ENCODE data around the gene EVA1C. TPM values are rescaled to one million over a fixed set of nuclear protein-coding genes. Genes with fewer than 3 reads are reported as not detected.

Gene EVA1C
- total and polyA plus RNA-seq, 2 experiments from 2014 or later = 2.2 to 3.4 TPM

- no peaks in the 10 kb centered on the region for H3K36me3 ChIP-seq (replicated peaks; ENCODE audit: insufficient read depth, low read depth)
- H3K79me2 ChIP-seq = no peaks in the 10 kb centered on the region
- no peaks in the 10 kb centered on the region for H3K9me2 ChIP-seq (replicated peaks; ENCODE audit: insufficient read depth)
- no peak for DNase-seq (ENCODE audit: low spot score)
- H3K27me3 ChIP-seq = no peaks in the 10 kb centered on the region
- WGBS (ENCODE audit: low lambda C conversion rate, missing lambda C conversion rate) = 96% methylated on average over 8 of the region's 8 CpGs
- no peak overlapping the region for H3K4me2 ChIP-seq
- TF ChIP-seq CTCF (IDR thresholded peaks at IDR 0.05; ENCODE audit: poor library complexity) (no peak), EZH2phosphoT487 (IDR thresholded peaks at IDR 0.05; ENCODE audit: low read depth, severe bottlenecking, unreplicated experiment) (no peak)
- no peaks in the 10 kb centered on the region for H3K9me3 ChIP-seq (ENCODE audit: low read depth)
- no peak overlapping the region for H3K4me3 ChIP-seq
- H3K4me1 ChIP-seq (ENCODE audit: insufficient read depth) = no peaks in the 10 kb centered on the region
- no peaks in the 10 kb centered on the region for H4K20me1 ChIP-seq (ENCODE audit: insufficient read depth, poor library complexity, severe bottlenecking)
- no peak overlapping the region for H3K27ac ChIP-seq
- no peak overlapping the region for H2AFZ ChIP-seq
Measured at GRCh38 chr21:32377506-32377905, 35.0 kb upstream of the EVA1C start.

- Histone ChIP-seq H3K4me3 (no peak overlapping the region), H3K79me2 (no peaks in the 10 kb centered on the region), H2AFZ (no peak overlapping the region), H3K9me3 (ENCODE audit: low read depth) (no peaks in the 10 kb centered on the region), H3K27me3 (no peaks in the 10 kb centered on the region), H3K9me2 (replicated peaks; ENCODE audit: insufficient read depth) (no peaks in the 10 kb centered on the region), H4K20me1 (ENCODE audit: insufficient read depth, poor library complexity, severe bottlenecking) (no peaks in the 10 kb centered on the region), H3K27ac (no peak overlapping the region), H3K36me3 (replicated peaks; ENCODE audit: insufficient read depth, low read depth) (no peaks in the 10 kb centered on the region), H3K4me2 (no peak overlapping the region), H3K4me1 (ENCODE audit: insufficient read depth) (no peaks in the 10 kb centered on the region)
- no peak for TF ChIP-seq EZH2 (IDR thresholded peaks at IDR 0.05; ENCODE audit: borderline replicate concordance)
- TF ChIP-seq EZH2phosphoT487 (IDR thresholded peaks at IDR 0.05; ENCODE audit: low read depth, severe bottlenecking, unreplicated experiment) = no peak
- no peak for TF ChIP-seq CTCF (IDR thresholded peaks at IDR 0.05; ENCODE audit: poor library complexity)
- no peak for DNase-seq (ENCODE audit: low spot score)
- 78% methylated on average over 7 of the region's 7 CpGs for WGBS (ENCODE audit: low lambda C conversion rate, missing lambda C conversion rate)
Measured at GRCh38 chr21:32377991-32378390, 34.5 kb upstream of the EVA1C start.

- TF ChIP-seq EZH2phosphoT487 (IDR thresholded peaks at IDR 0.05; ENCODE audit: low read depth, severe bottlenecking, unreplicated experiment) (no peak), EZH2 (IDR thresholded peaks at IDR 0.05; ENCODE audit: borderline replicate concordance) (no peak), CTCF (IDR thresholded peaks at IDR 0.05; ENCODE audit: poor library complexity) (no peak)
- 87% methylated on average over 5 of the region's 5 CpGs for WGBS (ENCODE audit: low lambda C conversion rate, missing lambda C conversion rate)
- Histone ChIP-seq H3K4me2 (no peak overlapping the region), H3K27ac (no peak overlapping the region), H3K36me3 (replicated peaks; ENCODE audit: insufficient read depth, low read depth) (no peaks in the 10 kb centered on the region), H3K27me3 (no peaks in the 10 kb centered on the region), H3K9me3 (ENCODE audit: low read depth) (no peaks in the 10 kb centered on the region), H3K4me3 (no peak overlapping the region), H3K4me1 (ENCODE audit: insufficient read depth) (no peaks in the 10 kb centered on the region), H3K79me2 (no peaks in the 10 kb centered on the region), H3K9me2 (replicated peaks; ENCODE audit: insufficient read depth) (no peaks in the 10 kb centered on the region), H4K20me1 (ENCODE audit: insufficient read depth, poor library complexity, severe bottlenecking) (no peaks in the 10 kb centered on the region), H2AFZ (no peak overlapping the region)
- DNase-seq (ENCODE audit: low spot score) = no peak
Measured at GRCh38 chr21:32378956-32379355, 33.5 kb upstream of the EVA1C start.

GRCh38 chr21:32380940-32381339, 31.6 kb upstream of the EVA1C start:
- DNase-seq (ENCODE audit: low spot score) = no peak
- H4K20me1 ChIP-seq (ENCODE audit: insufficient read depth, poor library complexity, severe bottlenecking) = no peaks in the 10 kb centered on the region
- no peak overlapping the region for H2AFZ ChIP-seq
- TF ChIP-seq CTCF (IDR thresholded peaks at IDR 0.05; ENCODE audit: poor library complexity) = no peak
- no peak for TF ChIP-seq EZH2phosphoT487 (IDR thresholded peaks at IDR 0.05; ENCODE audit: low read depth, severe bottlenecking, unreplicated experiment)
- TF ChIP-seq EZH2 (IDR thresholded peaks at IDR 0.05; ENCODE audit: borderline replicate concordance) = no peak
- no peaks in the 10 kb centered on the region for H3K9me2 ChIP-seq (replicated peaks; ENCODE audit: insufficient read depth)
- H3K4me2 ChIP-seq = no peak overlapping the region
- H3K27ac ChIP-seq = no peak overlapping the region
- H3K36me3 ChIP-seq (replicated peaks; ENCODE audit: insufficient read depth, low read depth) = no peaks in the 10 kb centered on the region
- 85% methylated on average over 4 of the region's 4 CpGs for WGBS (ENCODE audit: low lambda C conversion rate, missing lambda C conversion rate)
- no peaks in the 10 kb centered on the region for H3K9me3 ChIP-seq (ENCODE audit: low read depth)
- no peaks in the 10 kb centered on the region for H3K4me1 ChIP-seq (ENCODE audit: insufficient read depth)
- H3K27me3 ChIP-seq = no peaks in the 10 kb centered on the region
- H3K4me3 ChIP-seq = no peak overlapping the region
- H3K79me2 ChIP-seq = peaks cover under 1% of the 10 kb centered on the region
